WTC11 (cell line): Measurements from ENCODE around the gene CAPN13. TPM values are rescaled to one million over a fixed set of nuclear protein-coding genes. Genes with fewer than 3 reads are reported as not detected.

Experiments used
- ATAC-seq: fragments of 200-7000 bp; cut with Tn5 transposase; 2 replicates; pipeline ENCODE4 v1.10.0; 2021; ENCODE audit warnings: mild to moderate bottlenecking, moderate library complexity
- CTCF ChIA-PET: fragments of 300-600 bp; sonication (Branson Sonifier 250); formaldehyde crosslinking; loops from one replicate; lab custom pipeline; 2021; ENCODE audit warnings: antibody characterized with exemption; lab: Charles Lee
- POLR2A ChIA-PET: fragments of 350-600 bp; sonication (Branson Sonifier 250); formaldehyde crosslinking; loops from one replicate; lab custom pipeline; 2021; ENCODE audit warnings: antibody characterized with exemption; lab: Charles Lee
- DNase-seq: peaks from one replicate; pipeline ENCODE4 v3.0.0; 2021; ENCODE audit warnings: low spot score
- H3K27ac Mint-ChIP-seq: 2 replicates; pipeline ENCODE4 v1.8.0; 2021; ENCODE audit warnings: mixed read lengths
- H3K27me3 Mint-ChIP-seq: 2 replicates; pipeline ENCODE4 v1.8.0; 2021; ENCODE audit warnings: low read depth, mild to moderate bottlenecking, moderate library complexity, mixed read lengths
- H3K36me3 Mint-ChIP-seq: 2 replicates; pipeline ENCODE4 v1.8.0; 2021; ENCODE audit warnings: mixed read lengths
- H3K4me1 Mint-ChIP-seq: 2 replicates; pipeline ENCODE4 v1.8.0; 2022; ENCODE audit warnings: mixed read lengths
- H3K4me3 Mint-ChIP-seq: 2 replicates; pipeline ENCODE4 v1.8.0; 2021; ENCODE audit warnings: mild to moderate bottlenecking, moderate library complexity, mixed read lengths
- H3K9me3 Mint-ChIP-seq: 2 replicates; pipeline ENCODE4 v1.8.0; 2021; ENCODE audit warnings: mixed read lengths
- CBFB ChIP-seq: sonication (generic); formaldehyde crosslinking; IDR thresholded peaks from 2 replicates; pipeline ENCODE4 v1.8.1; 2022; ENCODE audit warnings: mild to moderate bottlenecking, low read depth, missing genetic modification reagents
- FOXP4 ChIP-seq: sonication (generic); formaldehyde crosslinking; IDR thresholded peaks from 2 replicates; pipeline ENCODE4 v1.8.0; 2022; ENCODE audit warnings: mild to moderate bottlenecking, missing genetic modification reagents
- MAX ChIP-seq: sonication (generic); formaldehyde crosslinking; IDR thresholded peaks from 2 replicates; pipeline ENCODE4 v1.8.0; 2022; ENCODE audit warnings: mild to moderate bottlenecking, missing genetic modification reagents
- MXD4 ChIP-seq: fragments of 250-450 bp; sonication (Bioruptor Pico); IDR thresholded peaks from 2 replicates; pipeline ENCODE4 v1.8.0; 2021; ENCODE audit warnings: mild to moderate bottlenecking, moderate library complexity, borderline replicate concordance
- NR1H2 ChIP-seq: sonication (generic); formaldehyde crosslinking; IDR thresholded peaks from 2 replicates; pipeline ENCODE4 v1.9.0; 2021; ENCODE audit warnings: mild to moderate bottlenecking, moderate library complexity, missing genetic modification reagents
- TEAD4 ChIP-seq: sonication (generic); formaldehyde crosslinking; IDR thresholded peaks from 2 replicates; pipeline ENCODE4 v1.8.0; 2022; ENCODE audit warnings: mild to moderate bottlenecking, missing genetic modification reagents
- ZBTB21 ChIP-seq: sonication (generic); formaldehyde crosslinking; IDR thresholded peaks from 2 replicates; pipeline ENCODE4 v1.8.1; 2023; ENCODE audit warnings: mild to moderate bottlenecking, missing genetic modification reagents, borderline replicate concordance
- ZNF121 ChIP-seq: sonication (generic); formaldehyde crosslinking; IDR thresholded peaks from 2 replicates; pipeline ENCODE4 v1.8.0; 2023; ENCODE audit warnings: missing genetic modification reagents
- ZNF317 ChIP-seq: sonication (generic); formaldehyde crosslinking; IDR thresholded peaks from 2 replicates; pipeline ENCODE4 v1.8.1; 2023; ENCODE audit warnings: low read depth, mild to moderate bottlenecking, moderate library complexity, missing genetic modification reagents, borderline replicate concordance
- ZNF423 ChIP-seq: fragments of 250-450 bp; sonication (Bioruptor Pico); IDR thresholded peaks from 2 replicates; pipeline ENCODE4 v2.1.2; 2022; ENCODE audit warnings: mild to moderate bottlenecking, moderate library complexity
- ZNF532 ChIP-seq: fragments of 250-450 bp; sonication (Bioruptor Pico); IDR thresholded peaks from 2 replicates; pipeline ENCODE4 v1.9.0; 2021; ENCODE audit warnings: mild to moderate bottlenecking, borderline replicate concordance
- ZSCAN18 ChIP-seq: fragments of 250-450 bp; sonication (Bioruptor Pico); IDR thresholded peaks from 2 replicates; pipeline ENCODE4 v2.1.2; 2022; ENCODE audit warnings: mild to moderate bottlenecking, moderate library complexity
- total RNA-seq: library from RNA; stranded (reverse); gene quantifications from 3 replicates; pipeline ENCODE4 v1.2.3, GENCODE V29; 2021
- TF ChIP-seq, protein P1 (sequence below): sonication (generic); formaldehyde crosslinking; IDR thresholded peaks from 2 replicates; pipeline ENCODE4 v1.8.1; 2023; ENCODE audit warnings: mild to moderate bottlenecking, missing genetic modification reagents, moderate library complexity
- TF ChIP-seq, protein P2 (sequence below): sonication (generic); formaldehyde crosslinking; IDR thresholded peaks from 2 replicates; pipeline ENCODE4 v1.8.1; 2022; ENCODE audit warnings: missing genetic modification reagents, borderline replicate concordance

Gene CAPN13
- total RNA-seq, 1 experiment from 2014 or later, result 1.7 TPM

- POLR2A ChIA-PET, result no interaction called here
- no peaks in the 10 kb centered on the region for H3K27me3 Mint-ChIP-seq
Measured at GRCh38 chr2:30756051-30756719, 51.1 kb downstream of the CAPN13 start.

GRCh38 chr2:30753630-30754029, 53.6 kb downstream of the CAPN13 start:
- no peaks in the 10 kb centered on the region for H3K27me3 Mint-ChIP-seq
- H3K36me3 Mint-ChIP-seq, result no peaks in the 10 kb centered on the region
- no peak overlapping the region for H3K27ac Mint-ChIP-seq
- POLR2A ChIA-PET, result no interaction called here
- peaks cover 21% of the 10 kb centered on the region for H3K4me1 Mint-ChIP-seq
- no peak for DNase-seq
- no peak for ATAC-seq
- CTCF ChIA-PET, result no interaction called here
- H3K4me3 Mint-ChIP-seq, result no peak overlapping the region
- H3K9me3 Mint-ChIP-seq, result peaks cover 7% of the 10 kb centered on the region; the same call in 1 of the 2 replicates
- TF ChIP-seq, protein P1, sequence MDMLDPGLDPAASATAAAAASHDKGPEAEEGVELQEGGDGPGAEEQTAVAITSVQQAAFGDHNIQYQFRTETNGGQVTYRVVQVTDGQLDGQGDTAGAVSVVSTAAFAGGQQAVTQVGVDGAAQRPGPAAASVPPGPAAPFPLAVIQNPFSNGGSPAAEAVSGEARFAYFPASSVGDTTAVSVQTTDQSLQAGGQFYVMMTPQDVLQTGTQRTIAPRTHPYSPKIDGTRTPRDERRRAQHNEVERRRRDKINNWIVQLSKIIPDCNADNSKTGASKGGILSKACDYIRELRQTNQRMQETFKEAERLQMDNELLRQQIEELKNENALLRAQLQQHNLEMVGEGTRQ (CRISPR knock-in tag), result no peak
- TF ChIP-seq, protein P2, sequence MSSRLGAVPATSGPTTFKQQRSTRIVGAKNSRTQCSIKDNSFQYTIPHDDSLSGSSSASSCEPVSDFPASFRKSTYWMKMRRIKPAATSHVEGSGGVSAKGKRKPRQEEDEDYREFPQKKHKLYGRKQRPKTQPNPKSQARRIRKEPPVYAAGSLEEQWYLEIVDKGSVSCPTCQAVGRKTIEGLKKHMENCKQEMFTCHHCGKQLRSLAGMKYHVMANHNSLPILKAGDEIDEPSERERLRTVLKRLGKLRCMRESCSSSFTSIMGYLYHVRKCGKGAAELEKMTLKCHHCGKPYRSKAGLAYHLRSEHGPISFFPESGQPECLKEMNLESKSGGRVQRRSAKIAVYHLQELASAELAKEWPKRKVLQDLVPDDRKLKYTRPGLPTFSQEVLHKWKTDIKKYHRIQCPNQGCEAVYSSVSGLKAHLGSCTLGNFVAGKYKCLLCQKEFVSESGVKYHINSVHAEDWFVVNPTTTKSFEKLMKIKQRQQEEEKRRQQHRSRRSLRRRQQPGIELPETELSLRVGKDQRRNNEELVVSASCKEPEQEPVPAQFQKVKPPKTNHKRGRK (CRISPR knock-in tag), result no peak
- TF ChIP-seq ZNF317 (CRISPR knock-in tag) (no peak), MAX (CRISPR knock-in tag) (no peak), FOXP4 (no peak), ZBTB21 (CRISPR knock-in tag) (no peak), ZNF532 (CRISPR knock-in tag) (no peak), CBFB (CRISPR knock-in tag) (no peak), TEAD4 (CRISPR knock-in tag) (no peak), ZNF121 (CRISPR knock-in tag) (no peak), ZNF423 (CRISPR knock-in tag) (no peak), MXD4 (CRISPR knock-in tag) (no peak), ZSCAN18 (CRISPR knock-in tag) (no peak)

More at GRCh38 chr2:30756051-30756719, 51.1 kb downstream of the CAPN13 start:
- Mint-ChIP-seq H3K27ac (peak overlapping the region; percentile 42; the same call in 1 of the 2 replicates), H3K4me1 (peaks cover 24% of the 10 kb centered on the region), H3K4me3 (no peak overlapping the region), H3K36me3 (no peaks in the 10 kb centered on the region), H3K9me3 (peaks cover 7% of the 10 kb centered on the region; the same call in 1 of the 2 replicates)
- CTCF ChIA-PET, result interaction anchor here (1.3 kb wide), 1 partner anchor 45 kb away, joined by 3 read pairs; no protein-coding TSS in a partner anchor
- DNase-seq, result no peak
- TF ChIP-seq NR1H2, result no peak
- ATAC-seq, result peak; percentile 71
